GM10248 (cell line): ENCODE data around the gene DPPA2.
"Not testable (repeated sequence)": the region's sequence is repeated elsewhere in the genome, so short reads cannot be mapped to it uniquely, and the experiment has no call there.

Experiments used
- CTCF ChIA-PET: fragments of 300-600 bp; sonication (Branson Sonifier 250); formaldehyde crosslinking; extraction: SDS; loops from one replicate; lab custom pipeline; 2021; ENCODE audit warnings: antibody characterized with exemption; lab: Yijun Ruan, JAX
- POLR2A ChIA-PET: fragments of 350-650 bp; sonication (Branson Sonifier 250); formaldehyde crosslinking; extraction: SDS; loops from one replicate; lab custom pipeline; 2020; ENCODE audit warnings: antibody characterized with exemption; lab: Yijun Ruan, JAX
- DNase-seq: peaks from one replicate; pipeline ENCODE4 v3.0.0; 2012; ENCODE audit errors: extremely low spot score
- TF ChIP-seq, protein P1 (sequence below): IDR thresholded peaks from 2 replicates; pipeline ENCODE4 v1.5.1; 2012; ENCODE audit warnings: mild to moderate bottlenecking, low read depth; ENCODE audit errors: extremely low read depth, missing control alignments, control extremely low read depth

The DPPA2 gene

GRCh38 chr3:109316162-109316730, at the start of gene DPPA2:
TSS of gene DPPA2 (minus strand) at chr3:109316517. CDS start at chr3:109314542, 1,975 bp downstream.
- TF ChIP-seq, protein P1, sequence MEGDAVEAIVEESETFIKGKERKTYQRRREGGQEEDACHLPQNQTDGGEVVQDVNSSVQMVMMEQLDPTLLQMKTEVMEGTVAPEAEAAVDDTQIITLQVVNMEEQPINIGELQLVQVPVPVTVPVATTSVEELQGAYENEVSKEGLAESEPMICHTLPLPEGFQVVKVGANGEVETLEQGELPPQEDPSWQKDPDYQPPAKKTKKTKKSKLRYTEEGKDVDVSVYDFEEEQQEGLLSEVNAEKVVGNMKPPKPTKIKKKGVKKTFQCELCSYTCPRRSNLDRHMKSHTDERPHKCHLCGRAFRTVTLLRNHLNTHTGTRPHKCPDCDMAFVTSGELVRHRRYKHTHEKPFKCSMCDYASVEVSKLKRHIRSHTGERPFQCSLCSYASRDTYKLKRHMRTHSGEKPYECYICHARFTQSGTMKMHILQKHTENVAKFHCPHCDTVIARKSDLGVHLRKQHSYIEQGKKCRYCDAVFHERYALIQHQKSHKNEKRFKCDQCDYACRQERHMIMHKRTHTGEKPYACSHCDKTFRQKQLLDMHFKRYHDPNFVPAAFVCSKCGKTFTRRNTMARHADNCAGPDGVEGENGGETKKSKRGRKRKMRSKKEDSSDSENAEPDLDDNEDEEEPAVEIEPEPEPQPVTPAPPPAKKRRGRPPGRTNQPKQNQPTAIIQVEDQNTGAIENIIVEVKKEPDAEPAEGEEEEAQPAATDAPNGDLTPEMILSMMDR = no peak
- no peak for DNase-seq
- ChIA-PET POLR2A (no interaction called here), CTCF (no interaction called here)

GRCh38 chr3:109364088-109364487, 47.8 kb upstream of the DPPA2 start:
- CTCF ChIA-PET = no interaction called here
- TF ChIP-seq, protein P1 = no peak
- DNase-seq = no peak
- POLR2A ChIA-PET = no interaction called here

DNA sequence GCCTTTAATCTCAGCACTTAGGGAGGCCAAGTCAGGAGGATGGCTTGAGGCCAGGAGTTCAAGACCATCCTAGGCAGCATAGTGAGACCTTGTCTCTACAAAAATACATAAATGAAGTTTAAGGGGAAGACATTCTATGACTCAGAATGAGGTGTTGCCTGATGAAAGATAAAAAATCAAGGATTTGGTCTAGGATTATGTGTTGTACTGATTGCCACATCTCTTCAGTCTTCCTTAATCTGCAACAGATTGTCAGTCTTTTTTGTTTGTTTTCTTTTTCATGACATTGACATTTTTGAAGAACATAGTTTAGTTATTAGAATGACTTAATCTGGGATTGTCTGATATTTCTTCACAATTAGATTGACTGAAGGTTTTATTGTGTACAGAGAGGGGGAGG, 47.3 kb upstream of the DPPA2 start:
- POLR2A ChIA-PET = no interaction called here
- CTCF ChIA-PET = no interaction called here
- TF ChIP-seq, protein P1 = no peak
- DNase-seq = no peak

GRCh38 chr3:109362823-109363222, 46.5 kb upstream of the DPPA2 start:
- no peak for DNase-seq
- ChIA-PET POLR2A (no interaction called here), CTCF (no interaction called here)
- TF ChIP-seq, protein P1 = no peak

DNA sequence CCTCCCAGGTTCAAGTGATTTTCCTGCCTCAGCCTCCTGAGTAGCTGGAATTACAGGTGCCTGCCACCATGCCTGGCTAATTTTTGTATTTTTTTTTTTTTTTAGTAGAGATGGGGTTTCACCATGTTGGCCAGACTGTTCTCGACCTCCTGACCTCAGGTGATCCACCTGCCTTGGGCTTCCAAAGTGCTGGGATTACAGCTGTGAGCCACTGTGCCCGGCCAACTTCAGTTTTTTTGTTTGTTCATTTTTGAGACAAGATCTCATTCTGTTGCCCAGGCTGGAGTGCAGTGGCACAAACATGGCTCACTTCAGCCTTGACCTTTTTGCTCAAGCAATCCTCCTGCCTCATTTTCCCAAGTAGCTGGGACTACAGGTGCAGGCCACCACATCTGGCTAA, 42.5 kb upstream of the DPPA2 start:
- POLR2A ChIA-PET, CTCF ChIA-PET, DNase-seq: not testable (repeated sequence)

DNA sequence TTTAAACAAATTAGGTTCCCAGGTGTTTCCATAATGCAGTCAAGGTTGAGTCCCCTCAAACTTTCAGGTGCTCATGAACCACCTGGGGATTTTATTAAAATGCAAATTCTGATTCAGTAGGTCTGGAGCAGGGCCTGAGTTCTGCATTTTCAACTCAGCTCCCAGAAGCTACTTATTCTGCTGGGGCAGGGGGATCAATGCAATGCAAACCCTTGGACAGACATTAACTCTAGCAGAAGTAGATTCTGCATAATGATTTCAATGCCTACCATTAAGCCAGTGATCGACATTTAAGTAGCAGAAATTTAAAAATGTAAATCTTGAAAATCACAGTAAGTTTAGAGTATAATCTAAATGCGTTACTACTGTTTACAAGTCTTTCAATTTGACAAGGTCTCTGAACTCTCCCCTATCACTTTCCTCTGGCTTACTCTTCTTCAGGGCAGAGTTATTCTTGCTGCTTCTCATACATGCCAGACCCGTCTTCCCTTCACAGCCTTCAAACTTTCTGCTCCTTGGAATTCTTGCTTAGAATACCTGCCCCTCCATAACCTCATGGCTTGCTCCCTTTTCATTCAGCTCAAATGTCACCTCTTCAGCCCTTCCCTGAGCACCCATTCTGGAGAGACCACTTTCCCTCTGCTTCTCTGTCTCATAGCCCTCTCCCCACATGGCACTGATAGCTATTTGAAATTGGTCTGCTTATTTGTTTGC, 40.3 kb upstream of the DPPA2 start:
- POLR2A ChIA-PET = no interaction called here
- TF ChIP-seq, protein P1 = no peak
- CTCF ChIA-PET = no interaction called here
- DNase-seq = no peak

GRCh38 chr3:109355625-109356441, 39.5 kb upstream of the DPPA2 start:
- TF ChIP-seq, protein P1 = no peak
- ChIA-PET CTCF (no interaction called here), POLR2A (no interaction called here)

More at GRCh38 chr3:109355625-109356441, 39.5 kb upstream of the DPPA2 start:
- no peak for DNase-seq
